ENCODE data around the gene PARP12.

Gene PARP12

GRCh38 chr7:139990142-139990535, 72.6 kb downstream of the PARP12 start:
- H3K36me3 ChIP-seq (ENCODE audit: control insufficient read depth, insufficient read depth, low read length): no peaks in the 10 kb centered on the region
- no peak overlapping the region for H3K27ac ChIP-seq (ENCODE audit: low read depth, low read length)
- H3K27me3 ChIP-seq (ENCODE audit: control insufficient read depth, insufficient read depth, low read length): no peaks in the 10 kb centered on the region
- H3K4me3 ChIP-seq (ENCODE audit: low read length): no peak overlapping the region
- H3K9ac ChIP-seq (ENCODE audit: low read length): no peak overlapping the region
- no peaks in the 10 kb centered on the region for H3K4me1 ChIP-seq (ENCODE audit: control insufficient read depth, insufficient read depth, low read length)

DNA sequence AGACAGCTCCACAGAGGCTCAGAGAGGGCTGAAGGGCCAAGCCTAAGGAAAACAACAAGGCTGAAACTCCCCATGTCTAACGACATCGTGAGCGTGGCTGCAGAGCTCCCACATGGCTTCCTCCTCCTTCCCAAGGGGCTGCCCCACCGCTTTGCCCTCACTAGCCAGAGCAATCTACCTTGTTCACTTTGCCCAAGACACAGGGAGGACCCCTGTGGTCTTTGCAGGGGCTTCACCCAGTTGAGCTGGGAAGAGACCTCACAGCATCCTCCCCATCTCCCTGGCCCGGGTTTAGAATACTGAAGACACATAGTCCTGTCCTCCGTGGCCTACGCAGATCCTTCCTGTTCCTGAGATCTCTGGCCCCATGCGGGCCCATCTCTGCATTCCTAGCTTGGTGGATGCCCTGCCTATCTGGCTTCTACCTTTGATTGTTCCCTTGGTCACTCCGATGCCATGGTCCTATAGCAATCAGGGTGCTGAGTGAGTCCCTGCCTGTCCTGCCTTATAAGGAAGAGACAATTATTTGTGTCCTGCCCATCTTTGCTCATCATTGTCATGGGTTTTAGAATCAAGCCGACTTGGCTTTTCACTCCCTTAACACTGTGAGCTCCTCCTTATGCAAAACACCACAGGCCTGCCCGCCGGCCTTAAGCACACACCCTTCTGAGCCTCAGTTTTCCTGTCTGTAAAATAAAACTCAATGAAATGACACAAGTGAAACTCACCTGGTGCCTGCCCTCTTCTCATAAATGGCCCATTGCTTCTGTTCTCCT, 73.2 kb downstream of the PARP12 start:
- no peak overlapping the region for H3K27ac ChIP-seq (ENCODE audit: low read depth, low read length)
- no peaks in the 10 kb centered on the region for H3K27me3 ChIP-seq (ENCODE audit: control insufficient read depth, insufficient read depth, low read length)
- H3K9ac ChIP-seq (ENCODE audit: low read length): no peak overlapping the region
- no peaks in the 10 kb centered on the region for H3K4me1 ChIP-seq (ENCODE audit: control insufficient read depth, insufficient read depth, low read length)
- no peak overlapping the region for H3K4me3 ChIP-seq (ENCODE audit: low read length)
- H3K36me3 ChIP-seq (ENCODE audit: control insufficient read depth, insufficient read depth, low read length): no peaks in the 10 kb centered on the region

- no peak overlapping the region for H3K4me3 ChIP-seq (ENCODE audit: low read length)
- H3K27ac ChIP-seq (ENCODE audit: low read depth, low read length): no peak overlapping the region
- H3K4me1 ChIP-seq (ENCODE audit: control insufficient read depth, insufficient read depth, low read length): no peaks in the 10 kb centered on the region
- no peaks in the 10 kb centered on the region for H3K36me3 ChIP-seq (ENCODE audit: control insufficient read depth, insufficient read depth, low read length)
- no peak overlapping the region for H3K9ac ChIP-seq (ENCODE audit: low read length)
- no peaks in the 10 kb centered on the region for H3K27me3 ChIP-seq (ENCODE audit: control insufficient read depth, insufficient read depth, low read length)
Measured at GRCh38 chr7:139987691-139988516, 74.8 kb downstream of the PARP12 start.

DNA sequence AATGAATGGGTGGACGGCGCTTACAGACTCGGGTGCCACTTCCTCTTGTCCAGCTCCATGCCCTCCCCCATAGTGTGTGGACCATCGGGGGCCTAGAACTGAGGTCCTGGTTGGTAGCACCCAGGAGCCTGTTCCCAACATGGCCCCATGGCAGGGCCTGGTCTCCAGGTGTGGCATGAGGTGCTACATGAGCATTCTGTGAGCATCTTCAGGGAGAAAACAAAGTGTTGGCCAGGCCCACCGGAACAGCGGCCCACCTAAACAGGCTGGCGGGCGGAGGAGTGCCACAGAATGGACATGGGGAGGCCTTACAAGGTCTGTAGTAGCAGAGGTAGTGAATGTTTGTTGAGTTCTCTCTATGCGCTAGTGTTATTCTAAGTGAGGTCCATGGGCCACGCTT, 76.9 kb downstream of the PARP12 start:
- no peak overlapping the region for H3K27ac ChIP-seq (ENCODE audit: low read depth, low read length)
- no peaks in the 10 kb centered on the region for H3K27me3 ChIP-seq (ENCODE audit: control insufficient read depth, insufficient read depth, low read length)
- H3K4me1 ChIP-seq (ENCODE audit: control insufficient read depth, insufficient read depth, low read length): no peaks in the 10 kb centered on the region

GRCh38 chr7:139984642-139985539, 77.9 kb downstream of the PARP12 start:
- no peak overlapping the region for H3K9ac ChIP-seq (ENCODE audit: low read length)
- H3K4me1 ChIP-seq (ENCODE audit: control insufficient read depth, insufficient read depth, low read length): no peaks in the 10 kb centered on the region
- H3K27me3 ChIP-seq (ENCODE audit: control insufficient read depth, insufficient read depth, low read length): no peaks in the 10 kb centered on the region
- H3K4me3 ChIP-seq (ENCODE audit: low read length): no peak overlapping the region
- no peaks in the 10 kb centered on the region for H3K36me3 ChIP-seq (ENCODE audit: control insufficient read depth, insufficient read depth, low read length)
- no peak overlapping the region for H3K27ac ChIP-seq (ENCODE audit: low read depth, low read length)

More for the DNA sequence above, 76.9 kb downstream of the PARP12 start:
- Histone ChIP-seq H3K9ac (ENCODE audit: low read length) (no peak overlapping the region), H3K4me3 (ENCODE audit: low read length) (no peak overlapping the region), H3K36me3 (ENCODE audit: control insufficient read depth, insufficient read depth, low read length) (no peaks in the 10 kb centered on the region)

- no peak overlapping the region for H3K4me3 ChIP-seq (ENCODE audit: low read length)
- H3K27me3 ChIP-seq (ENCODE audit: control insufficient read depth, insufficient read depth, low read length): no peaks in the 10 kb centered on the region
- H3K9ac ChIP-seq (ENCODE audit: low read length): no peak overlapping the region
- H3K4me1 ChIP-seq (ENCODE audit: control insufficient read depth, insufficient read depth, low read length): no peaks in the 10 kb centered on the region
- no peak overlapping the region for H3K27ac ChIP-seq (ENCODE audit: low read depth, low read length)
- no peaks in the 10 kb centered on the region for H3K36me3 ChIP-seq (ENCODE audit: control insufficient read depth, insufficient read depth, low read length)
Measured at GRCh38 chr7:139982927-139983920, 79.5 kb downstream of the PARP12 start.

DNA sequence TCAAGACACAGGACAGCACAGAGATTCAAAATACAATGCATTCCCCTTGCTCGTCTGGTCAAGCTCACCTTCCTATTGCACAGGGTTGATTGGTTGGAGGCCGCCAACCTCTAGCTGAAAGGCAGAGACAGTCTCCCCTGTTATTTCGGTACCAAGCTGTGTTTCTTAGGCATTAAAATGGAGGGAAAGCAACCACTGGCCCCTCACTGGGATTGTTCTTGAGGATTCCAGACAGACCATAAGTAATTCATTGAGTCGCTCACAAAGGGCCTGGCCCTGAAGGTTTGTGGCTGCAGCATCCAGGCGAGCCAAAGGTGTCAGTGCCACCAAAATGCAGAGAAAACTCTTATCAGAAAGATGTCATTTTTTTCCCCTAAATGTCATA, 81.2 kb downstream of the PARP12 start:
- no peak overlapping the region for H3K9ac ChIP-seq (ENCODE audit: low read length)
- no peak overlapping the region for H3K27ac ChIP-seq (ENCODE audit: low read depth, low read length)
- H3K4me1 ChIP-seq (ENCODE audit: control insufficient read depth, insufficient read depth, low read length): no peaks in the 10 kb centered on the region
- no peak overlapping the region for H3K4me3 ChIP-seq (ENCODE audit: low read length)
- H3K27me3 ChIP-seq (ENCODE audit: control insufficient read depth, insufficient read depth, low read length): no peaks in the 10 kb centered on the region
- H3K36me3 ChIP-seq (ENCODE audit: control insufficient read depth, insufficient read depth, low read length): no peaks in the 10 kb centered on the region

GRCh38 chr7:139976838-139977656, 85.7 kb downstream of the PARP12 start:
- H3K36me3 ChIP-seq (ENCODE audit: control insufficient read depth, insufficient read depth, low read length): no peaks in the 10 kb centered on the region
- H3K27me3 ChIP-seq (ENCODE audit: control insufficient read depth, insufficient read depth, low read length): no peaks in the 10 kb centered on the region
- H3K9ac ChIP-seq (ENCODE audit: low read length): no peak overlapping the region
- no peaks in the 10 kb centered on the region for H3K4me1 ChIP-seq (ENCODE audit: control insufficient read depth, insufficient read depth, low read length)
- no peak overlapping the region for H3K27ac ChIP-seq (ENCODE audit: low read depth, low read length)
- H3K4me3 ChIP-seq (ENCODE audit: low read length): no peak overlapping the region

DNA sequence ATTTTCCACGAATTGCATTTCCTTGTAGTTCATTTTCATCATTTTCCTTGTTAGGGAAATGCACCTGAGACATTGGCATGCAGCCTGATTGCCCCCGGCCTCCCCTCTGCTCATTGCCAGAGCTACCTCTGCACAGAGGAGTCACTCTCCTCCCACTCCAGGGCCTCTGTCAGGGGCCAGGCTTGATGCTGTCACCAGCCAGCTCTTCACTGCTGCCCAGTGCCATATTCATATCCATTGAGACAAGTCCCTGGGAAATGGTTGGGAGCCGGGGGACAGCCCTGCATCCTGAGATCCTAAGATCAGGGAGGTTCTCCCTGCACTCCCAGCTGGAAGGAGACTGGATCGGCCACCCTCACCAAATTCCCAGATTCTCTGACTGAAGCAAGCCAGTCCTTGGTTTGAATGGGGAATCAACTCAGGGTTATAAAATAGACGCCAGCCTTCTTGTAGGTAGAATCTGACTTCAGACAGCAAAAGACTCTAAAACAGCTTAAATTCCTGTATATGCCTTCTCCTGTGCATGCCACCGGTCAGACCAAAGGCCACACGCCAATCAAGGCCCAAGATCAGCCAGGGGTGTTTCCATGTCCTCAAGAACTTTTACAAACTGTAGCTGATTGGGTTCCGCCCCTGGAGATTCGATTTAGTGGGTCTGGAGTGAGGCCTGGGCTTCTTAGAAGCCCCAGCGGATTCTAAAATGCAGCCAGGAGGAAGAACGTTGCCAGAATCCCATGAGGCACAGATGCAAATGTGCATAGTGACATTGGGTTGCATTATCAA, 86.5 kb downstream of the PARP12 start:
- Histone ChIP-seq H3K27me3 (ENCODE audit: control insufficient read depth, insufficient read depth, low read length) (no peaks in the 10 kb centered on the region), H3K4me3 (ENCODE audit: low read length) (no peak overlapping the region), H3K4me1 (ENCODE audit: control insufficient read depth, insufficient read depth, low read length) (no peaks in the 10 kb centered on the region), H3K9ac (ENCODE audit: low read length) (no peak overlapping the region), H3K27ac (ENCODE audit: low read depth, low read length) (no peak overlapping the region), H3K36me3 (ENCODE audit: control insufficient read depth, insufficient read depth, low read length) (no peaks in the 10 kb centered on the region)

DNA sequence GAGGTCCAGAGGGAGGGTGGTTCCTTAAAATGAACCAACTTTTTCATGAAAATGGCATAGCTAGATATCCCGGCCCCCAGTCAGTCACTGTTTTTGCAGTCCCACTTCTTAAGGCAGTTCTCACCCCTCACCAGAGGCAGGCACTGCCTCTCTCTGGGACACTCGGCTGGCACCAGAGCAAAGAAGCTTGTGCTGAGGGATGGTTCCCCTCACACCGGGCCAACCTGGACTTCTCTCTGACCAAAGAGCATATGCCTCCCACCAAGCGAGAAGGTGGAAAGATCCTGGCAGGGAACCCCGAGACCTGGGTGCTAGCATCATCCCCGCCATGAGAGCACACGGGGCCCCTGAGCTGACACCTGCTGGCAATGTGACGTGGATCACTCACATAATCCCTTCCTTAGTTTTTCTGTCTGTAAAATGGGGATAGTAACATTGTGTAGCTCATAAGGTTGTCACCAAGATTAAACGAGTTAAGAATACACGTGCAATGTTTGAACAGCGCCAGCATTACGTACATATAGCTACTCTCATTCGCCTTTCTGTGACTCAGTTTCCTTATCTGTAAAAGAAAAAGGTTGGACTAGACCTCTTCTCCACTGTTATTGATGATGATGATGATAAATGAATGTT, 88.5 kb downstream of the PARP12 start:
- Histone ChIP-seq H3K27ac (ENCODE audit: low read depth, low read length) (no peak overlapping the region), H3K4me1 (ENCODE audit: control insufficient read depth, insufficient read depth, low read length) (no peaks in the 10 kb centered on the region), H3K4me3 (ENCODE audit: low read length) (no peak overlapping the region), H3K36me3 (ENCODE audit: control insufficient read depth, insufficient read depth, low read length) (no peaks in the 10 kb centered on the region), H3K27me3 (ENCODE audit: control insufficient read depth, insufficient read depth, low read length) (no peaks in the 10 kb centered on the region), H3K9ac (ENCODE audit: low read length) (no peak overlapping the region)
